ENCODE data around the gene PCNX2. TPM values are rescaled to one million over a fixed set of nuclear protein-coding genes. Genes with fewer than 3 reads are reported as not detected.

Gene PCNX2
- total RNA-seq, 1 experiment from 2014 or later = 15.0 TPM

GRCh38 chr1:233188061-233188460, 107.5 kb downstream of the PCNX2 start:
- Histone ChIP-seq H3K27me3 (replicated peaks; ENCODE audit: control insufficient read depth, insufficient read depth, low read length) (no peaks in the 10 kb centered on the region), H3K4me3 (ENCODE audit: low read depth, low read length) (no peak overlapping the region), H3K9me3 (no peaks in the 10 kb centered on the region), H3K36me3 (ENCODE audit: control insufficient read depth, insufficient read depth, low read length) (no peaks in the 10 kb centered on the region), H3K4me1 (no peaks in the 10 kb centered on the region)
- H3K27me3 Mint-ChIP-seq (ENCODE audit: insufficient read depth, unreplicated experiment) = no peaks in the 10 kb centered on the region
- BruUV-seq (replicated peaks) = no TSS peak
- TF ChIP-seq CTCF (IDR thresholded peaks at IDR 0.05; ENCODE audit: insufficient read depth in 1 of 2, low read depth in 1 of 2, low read length in 1 of 2, severe bottlenecking in 1 of 2, unreplicated experiment in 1 of 2) = no peak
- ChIA-PET POLR2A (no interaction called here), CTCF (no interaction called here)
- H3K4me3 Mint-ChIP-seq (ENCODE audit: unreplicated experiment) = no peak overlapping the region
- H3K36me3 Mint-ChIP-seq (ENCODE audit: insufficient read depth, unreplicated experiment) = no peaks in the 10 kb centered on the region
- H3K4me1 Mint-ChIP-seq (ENCODE audit: low read depth, unreplicated experiment) = no peaks in the 10 kb centered on the region
- no peak overlapping the region for H3K27ac Mint-ChIP-seq (ENCODE audit: unreplicated experiment)
- no peak for DNase-seq
- intact Hi-C loops (cut with micrococcal nuclease; ENCODE audit: unreplicated experiment) = no loop called here
- no peaks in the 10 kb centered on the region for H3K9me3 Mint-ChIP-seq (ENCODE audit: unreplicated experiment)

- POLR2A ChIA-PET = no interaction called here
Observed at GRCh38 chr1:233183226-233184020, 112.1 kb downstream of the PCNX2 start.

GRCh38 chr1:233182587-233182986, 112.9 kb downstream of the PCNX2 start:
- ChIA-PET POLR2A (no interaction called here), CTCF (no interaction called here)
- H3K4me3 Mint-ChIP-seq (ENCODE audit: unreplicated experiment) = no peak overlapping the region
- H3K4me1 ChIP-seq = 0 out of 2 replicates have a peak, but pooled peaks cover 2% of the 10 kb centered on the region
- peaks cover 7% of the 10 kb centered on the region for H3K4me1 Mint-ChIP-seq (ENCODE audit: low read depth, unreplicated experiment)
- H3K27me3 ChIP-seq (replicated peaks; ENCODE audit: control insufficient read depth, insufficient read depth, low read length) = no peaks in the 10 kb centered on the region
- no TSS peak for BruUV-seq (replicated peaks)
- H3K27me3 Mint-ChIP-seq (ENCODE audit: insufficient read depth, unreplicated experiment) = no peaks in the 10 kb centered on the region
- peaks cover 11% of the 10 kb centered on the region for H3K9me3 Mint-ChIP-seq (ENCODE audit: unreplicated experiment)
- no peak overlapping the region for H3K27ac Mint-ChIP-seq (ENCODE audit: unreplicated experiment)
- no peak overlapping the region for H3K4me3 ChIP-seq (ENCODE audit: low read depth, low read length)
- DNase-seq = no peak
- H3K36me3 Mint-ChIP-seq (ENCODE audit: insufficient read depth, unreplicated experiment) = peaks cover 21% of the 10 kb centered on the region
- intact Hi-C loops (cut with micrococcal nuclease; ENCODE audit: unreplicated experiment) = no loop called here
- no peaks in the 10 kb centered on the region for H3K9me3 ChIP-seq
- peaks cover 2% of the 10 kb centered on the region; the same call in 1 of the 2 replicates for H3K36me3 ChIP-seq (ENCODE audit: control insufficient read depth, insufficient read depth, low read length)
- no peak for TF ChIP-seq CTCF (IDR thresholded peaks at IDR 0.05; ENCODE audit: insufficient read depth in 1 of 2, low read depth in 1 of 2, low read length in 1 of 2, severe bottlenecking in 1 of 2, unreplicated experiment in 1 of 2)

More at GRCh38 chr1:233183226-233184020, 112.1 kb downstream of the PCNX2 start:
- Histone ChIP-seq H3K36me3 (ENCODE audit: control insufficient read depth, insufficient read depth, low read length) (no peaks in the 10 kb centered on the region; the same call in 1 of the 2 replicates), H3K4me3 (ENCODE audit: low read depth, low read length) (no peak overlapping the region), H3K9me3 (no peaks in the 10 kb centered on the region), H3K4me1 (0 out of 2 replicates have a peak, but pooled peaks cover 2% of the 10 kb centered on the region), H3K27me3 (replicated peaks; ENCODE audit: control insufficient read depth, insufficient read depth, low read length) (no peaks in the 10 kb centered on the region)
- Mint-ChIP-seq H3K36me3 (ENCODE audit: insufficient read depth, unreplicated experiment) (peaks cover 21% of the 10 kb centered on the region), H3K9me3 (ENCODE audit: unreplicated experiment) (peaks cover 9% of the 10 kb centered on the region), H3K4me3 (ENCODE audit: unreplicated experiment) (no peak overlapping the region), H3K27me3 (ENCODE audit: insufficient read depth, unreplicated experiment) (no peaks in the 10 kb centered on the region), H3K4me1 (ENCODE audit: low read depth, unreplicated experiment) (peaks cover 7% of the 10 kb centered on the region), H3K27ac (ENCODE audit: unreplicated experiment) (no peak overlapping the region)
- CTCF ChIA-PET = no interaction called here
- no peak for DNase-seq
- no TSS peak for BruUV-seq (replicated peaks)
- intact Hi-C loops (cut with micrococcal nuclease; ENCODE audit: unreplicated experiment) = no loop called here
- TF ChIP-seq CTCF (IDR thresholded peaks at IDR 0.05; ENCODE audit: insufficient read depth in 1 of 2, low read depth in 1 of 2, low read length in 1 of 2, severe bottlenecking in 1 of 2, unreplicated experiment in 1 of 2) = no peak
